OCI-LY3 (cell line): ENCODE measurements around the gene HAUS1.
"Not testable (repeated sequence)": the region's sequence is repeated elsewhere in the genome, so short reads cannot be mapped to it uniquely, and the experiment has no call there.

ENCODE experiments used
- EZH2phosphoT487 ChIP-seq: fragments of 200-600 bp; shearing (Covaris generic); IDR thresholded peaks from 2 replicates; pipeline ENCODE4 v1.6.1; 2018; ENCODE audit warnings: antibody characterized with exemption, mixed run types, low read depth
- TF ChIP-seq, protein P1 (sequence below): fragments of 200-600, 300-600 bp; sonication (generic); IDR thresholded peaks from 2 replicates; pipeline ENCODE4 v1.5.1; 2014; ENCODE audit warnings: antibody characterized with exemption, low read length, low read depth

DNA sequence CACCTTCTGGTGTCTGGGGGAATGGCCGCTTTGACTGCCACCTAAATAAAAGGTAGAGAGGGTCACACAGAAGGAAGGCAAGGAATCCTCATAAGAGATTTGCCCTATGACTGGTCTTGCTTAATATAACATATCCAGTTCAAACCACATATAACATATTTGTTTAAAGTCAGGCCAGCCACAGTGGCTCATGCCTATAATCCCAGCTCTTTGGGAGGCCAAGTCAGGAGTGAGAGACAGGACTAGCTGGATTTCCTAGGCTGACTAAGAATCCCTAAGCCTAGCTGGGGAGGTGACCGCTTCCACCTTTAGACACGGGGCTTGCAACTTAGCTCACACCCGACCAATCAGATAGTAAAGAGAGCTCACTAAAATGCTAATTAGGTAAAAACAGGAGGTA, 60.3 kb downstream of the HAUS1 start:
- TF ChIP-seq, protein P1, sequence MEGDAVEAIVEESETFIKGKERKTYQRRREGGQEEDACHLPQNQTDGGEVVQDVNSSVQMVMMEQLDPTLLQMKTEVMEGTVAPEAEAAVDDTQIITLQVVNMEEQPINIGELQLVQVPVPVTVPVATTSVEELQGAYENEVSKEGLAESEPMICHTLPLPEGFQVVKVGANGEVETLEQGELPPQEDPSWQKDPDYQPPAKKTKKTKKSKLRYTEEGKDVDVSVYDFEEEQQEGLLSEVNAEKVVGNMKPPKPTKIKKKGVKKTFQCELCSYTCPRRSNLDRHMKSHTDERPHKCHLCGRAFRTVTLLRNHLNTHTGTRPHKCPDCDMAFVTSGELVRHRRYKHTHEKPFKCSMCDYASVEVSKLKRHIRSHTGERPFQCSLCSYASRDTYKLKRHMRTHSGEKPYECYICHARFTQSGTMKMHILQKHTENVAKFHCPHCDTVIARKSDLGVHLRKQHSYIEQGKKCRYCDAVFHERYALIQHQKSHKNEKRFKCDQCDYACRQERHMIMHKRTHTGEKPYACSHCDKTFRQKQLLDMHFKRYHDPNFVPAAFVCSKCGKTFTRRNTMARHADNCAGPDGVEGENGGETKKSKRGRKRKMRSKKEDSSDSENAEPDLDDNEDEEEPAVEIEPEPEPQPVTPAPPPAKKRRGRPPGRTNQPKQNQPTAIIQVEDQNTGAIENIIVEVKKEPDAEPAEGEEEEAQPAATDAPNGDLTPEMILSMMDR: not testable (repeated sequence)
- TF ChIP-seq EZH2phosphoT487: not testable (repeated sequence)
